Esophagus (tissue), 2 donors: ENCODE measurements around the gene OR51V1. TPM values are rescaled to one million over a fixed set of nuclear protein-coding genes. Genes with fewer than 3 reads are reported as not detected.
"Not testable (repeated sequence)": the region's sequence is repeated elsewhere in the genome, so short reads cannot be mapped to it uniquely, and the experiment has no call there.

Experiments used
- H3K27ac ChIP-seq, 2 donors: one replicate each; pipeline ENCODE4 v1.5.1; 2013; ENCODE audit warnings: low read depth in 2 of 2, mild to moderate bottlenecking in 2 of 2, inconsistent platforms in 1 of 2, low read length in 1 of 2, moderate library complexity in 1 of 2
- H3K27me3 ChIP-seq, 2 donors: one replicate each; pipeline ENCODE4 v1.6.1; 2013; ENCODE audit warnings: low read length in 2 of 2, control low read depth in 1 of 2, mild to moderate bottlenecking in 1 of 2; ENCODE audit not compliant: insufficient read depth in 2 of 2, control insufficient read depth in 1 of 2
- H3K36me3 ChIP-seq, 2 donors: one replicate each; pipeline ENCODE4 v1.6.1; 2013; ENCODE audit warnings: low read length in 1 of 2; ENCODE audit not compliant: control insufficient read depth in 2 of 2, insufficient read depth in 2 of 2
- H3K4me1 ChIP-seq, 2 donors: one replicate each; pipeline ENCODE4 v1.6.1; 2013; ENCODE audit warnings: low read length in 1 of 2; ENCODE audit not compliant: control insufficient read depth in 2 of 2, insufficient read depth in 2 of 2
- H3K4me3 ChIP-seq, 2 donors: one replicate each; pipeline ENCODE4 v1.5.1; 2013; ENCODE audit warnings: low read length in 2 of 2, mild to moderate bottlenecking in 2 of 2, low read depth in 1 of 2, moderate library complexity in 1 of 2
- H3K9me3 ChIP-seq, 2 donors: one replicate each; pipeline ENCODE4 v1.6.1; 2013; ENCODE audit warnings: mild to moderate bottlenecking in 2 of 2, low read depth in 1 of 2, low read length in 1 of 2, moderate library complexity in 1 of 2; ENCODE audit not compliant: control insufficient read depth in 2 of 2, insufficient read depth in 1 of 2
- WGBS, 2 donors: extraction: QIAGEN DNeasy Blood & Tissue Kit; methylation state at CpG; one replicate each; pipeline ENCODE4 v1.1.7; 2013; 5-methylcytosine and 5-hydroxymethylcytosine counted together
- polyA plus RNA-seq, 2 donors: library from polyadenylated mRNA; stranded (reverse); fragments of 200-250 nt; gene quantifications; one replicate each; pipeline ENCODE4 v1.2.3, GENCODE V29; 2013
- donor health status: healthy with polysubstance abuse.
- donor health status: Bipolar disorder and iron deficiency.

The OR51V1 gene
- polyA plus RNA-seq, 2 donors = not detected

DNA sequence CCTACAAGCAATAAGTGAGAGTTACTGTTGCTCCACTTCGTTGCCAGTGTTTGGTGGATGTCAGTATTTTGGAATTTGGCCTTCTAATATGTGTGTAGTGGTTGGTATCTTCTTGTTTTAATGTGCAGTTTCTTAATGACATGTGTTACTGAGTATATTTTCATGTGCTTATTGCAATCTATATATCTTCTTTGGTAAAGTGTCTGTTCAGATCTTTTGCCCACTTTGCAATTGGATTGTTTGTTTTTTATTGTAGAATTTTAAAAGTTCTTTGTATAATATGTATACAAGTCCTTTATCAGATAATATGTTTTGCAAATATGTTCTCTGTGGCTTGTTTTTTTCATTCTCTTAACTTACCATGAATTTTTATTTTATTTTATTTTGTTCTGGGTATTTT, 7.7 kb downstream of the OR51V1 start:
- Histone ChIP-seq H3K27ac (no peak overlapping the region), H3K9me3 (peaks cover 0 to 3% of the 10 kb centered on the region in 2 donors), H3K4me1 (no peaks in the 10 kb centered on the region), H3K27me3 (no peaks in the 10 kb centered on the region), H3K4me3 (no peak overlapping the region), H3K36me3 (no peaks in the 10 kb centered on the region)
- 0 to 26% methylated on average over 1 of the region's 1 CpG for WGBS, 2 donors

- 82 to 89% methylated on average over 2 of the region's 2 CpGs for WGBS, 2 donors
Measured at GRCh38 chr11:5188201-5188600, 12.3 kb downstream of the OR51V1 start.

GRCh38 chr11:5178046-5178837, 22.2 kb downstream of the OR51V1 start:
- H3K27ac ChIP-seq = no peak overlapping the region
- no peaks in the 10 kb centered on the region for H3K4me1 ChIP-seq
- no peaks in the 10 kb centered on the region for H3K9me3 ChIP-seq
- no peaks in the 10 kb centered on the region for H3K36me3 ChIP-seq
- WGBS, 2 donors = 82 to 83% methylated on average over 10 of the region's 10 CpGs
- H3K27me3 ChIP-seq = no peaks in the 10 kb centered on the region
- no peak overlapping the region for H3K4me3 ChIP-seq

More at GRCh38 chr11:5188201-5188600, 12.3 kb downstream of the OR51V1 start:
- Histone ChIP-seq H3K9me3 (no peaks in the 10 kb centered on the region), H3K27me3 (no peaks in the 10 kb centered on the region), H3K27ac (no peak overlapping the region), H3K36me3 (no peaks in the 10 kb centered on the region), H3K4me3 (no peak overlapping the region), H3K4me1 (no peaks in the 10 kb centered on the region)

GRCh38 chr11:5174934-5175333, 25.5 kb downstream of the OR51V1 start:
- Histone ChIP-seq H3K9me3 (no peaks in the 10 kb centered on the region), H3K4me3 (no peak overlapping the region), H3K27ac (no peak overlapping the region), H3K4me1 (no peaks in the 10 kb centered on the region), H3K36me3 (no peaks in the 10 kb centered on the region), H3K27me3 (no peaks in the 10 kb centered on the region)
- WGBS, 2 donors = 92 to 93% methylated on average over 7 of the region's 7 CpGs

GRCh38 chr11:5171856-5172255, 28.6 kb downstream of the OR51V1 start:
- 55 to 60% methylated on average over 2 of the region's 2 CpGs for WGBS, 2 donors
- H3K27me3 ChIP-seq = no peaks in the 10 kb centered on the region

DNA sequence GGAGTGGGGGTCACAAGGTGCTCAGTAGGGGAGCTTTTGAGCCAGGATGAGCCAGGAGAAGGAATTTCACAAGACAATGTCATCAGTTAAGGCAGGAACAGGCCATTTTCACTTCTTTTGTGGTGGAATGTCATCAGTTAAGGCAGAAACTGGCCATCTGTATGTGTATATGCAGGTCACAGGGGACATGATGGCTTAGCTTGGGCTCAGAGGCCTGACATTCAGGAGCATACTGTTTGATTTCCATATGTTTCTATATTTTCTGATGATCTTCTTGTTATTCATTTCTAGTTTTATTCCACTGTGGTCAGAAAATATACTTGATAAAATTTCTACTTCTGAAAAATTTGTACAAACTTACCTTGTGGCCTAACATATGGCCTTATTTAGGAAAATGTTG, 34.6 kb downstream of the OR51V1 start:
- H3K27ac ChIP-seq, H3K36me3 ChIP-seq, H3K27me3 ChIP-seq, H3K4me3 ChIP-seq, H3K4me1 ChIP-seq, H3K9me3 ChIP-seq: not testable (repeated sequence)

More at GRCh38 chr11:5171856-5172255, 28.6 kb downstream of the OR51V1 start:
- Histone ChIP-seq H3K9me3 (no peaks in the 10 kb centered on the region), H3K4me3 (no peak overlapping the region), H3K27ac (no peak overlapping the region), H3K4me1 (no peaks in the 10 kb centered on the region), H3K36me3 (no peaks in the 10 kb centered on the region)

DNA sequence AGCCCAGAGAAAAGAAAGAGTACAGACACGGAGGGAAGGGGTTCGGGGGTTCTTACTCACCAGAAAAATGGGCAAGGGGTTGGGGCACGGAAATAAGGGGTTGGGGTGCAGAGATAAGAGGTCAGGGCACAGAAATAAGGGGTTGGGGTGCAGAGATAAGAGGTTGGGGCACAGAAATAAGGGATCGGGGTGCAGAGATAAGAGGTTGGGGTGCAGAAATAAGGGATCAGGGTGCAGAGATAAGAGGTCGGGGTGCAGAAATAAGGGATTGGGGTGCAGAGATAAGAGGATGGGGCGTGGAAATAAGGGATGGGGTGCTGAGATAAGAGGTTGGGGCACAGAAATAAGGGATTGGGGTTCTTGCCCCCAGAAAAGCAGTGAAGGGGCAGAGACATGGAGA, 35.7 kb downstream of the OR51V1 start:
- not testable (repeated sequence) for H3K4me3 ChIP-seq, H3K27ac ChIP-seq, H3K27me3 ChIP-seq, H3K36me3 ChIP-seq, H3K4me1 ChIP-seq, H3K9me3 ChIP-seq
- 69 to 71% methylated on average over 6 of the region's 6 CpGs for WGBS, 2 donors

GRCh38 chr11:5161045-5161444, 39.4 kb downstream of the OR51V1 start:
- not testable (repeated sequence) for H3K27me3 ChIP-seq, H3K36me3 ChIP-seq, H3K4me3 ChIP-seq, H3K9me3 ChIP-seq, H3K27ac ChIP-seq, H3K4me1 ChIP-seq
- WGBS, 2 donors = no CpG with 5 or more reads among the region's 1 CpG

- WGBS, 2 donors = 79 to 85% methylated on average over 4 of the region's 4 CpGs
- not testable (repeated sequence) for H3K27me3 ChIP-seq, H3K9me3 ChIP-seq, H3K4me3 ChIP-seq, H3K27ac ChIP-seq, H3K36me3 ChIP-seq, H3K4me1 ChIP-seq
Measured at GRCh38 chr11:5160217-5160616, 40.3 kb downstream of the OR51V1 start.

DNA sequence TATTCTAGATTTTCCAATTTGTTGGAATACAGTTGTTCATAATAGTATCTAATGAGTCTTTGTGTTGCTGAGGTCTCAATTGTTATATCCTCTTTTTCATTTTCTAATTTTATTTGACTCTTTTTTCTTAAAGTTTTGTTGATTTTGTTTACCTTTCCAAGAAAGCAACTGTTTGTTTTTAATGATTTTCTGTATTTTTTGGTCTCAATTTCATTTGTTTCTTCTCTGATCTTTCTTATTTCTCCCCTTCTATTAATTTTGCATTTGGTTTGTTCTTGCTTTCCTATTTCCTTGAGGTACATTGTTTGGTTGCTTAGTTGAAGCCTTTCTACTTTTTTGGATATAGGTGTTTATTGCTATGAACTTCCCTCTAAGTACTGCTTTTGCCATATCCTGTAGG, 40.7 kb downstream of the OR51V1 start:
- Histone ChIP-seq H3K27ac (no peak overlapping the region), H3K4me1 (no peaks in the 10 kb centered on the region), H3K9me3 (no peaks in the 10 kb centered on the region), H3K27me3 (no peaks in the 10 kb centered on the region), H3K36me3 (no peaks in the 10 kb centered on the region), H3K4me3 (no peak overlapping the region)
